GM18873 (cell line): ENCODE measurements around the gene MOB3A.

Experiments used
- ATAC-seq: cut with Tn5 transposase; IDR thresholded peaks from one replicate; pipeline ENCODE4 v1.9.1; 2021; ENCODE audit warnings: mild to moderate bottlenecking, moderate library complexity, moderate number of reproducible peaks; ENCODE audit not compliant: unreplicated experiment, low FRiP score

MOB3A gene

GRCh38 chr19:2126879-2127518, 30.9 kb upstream of the MOB3A start:
- ATAC-seq: no peak

GRCh38 chr19:2123682-2124387, 27.7 kb upstream of the MOB3A start:
- ATAC-seq: no peak

DNA sequence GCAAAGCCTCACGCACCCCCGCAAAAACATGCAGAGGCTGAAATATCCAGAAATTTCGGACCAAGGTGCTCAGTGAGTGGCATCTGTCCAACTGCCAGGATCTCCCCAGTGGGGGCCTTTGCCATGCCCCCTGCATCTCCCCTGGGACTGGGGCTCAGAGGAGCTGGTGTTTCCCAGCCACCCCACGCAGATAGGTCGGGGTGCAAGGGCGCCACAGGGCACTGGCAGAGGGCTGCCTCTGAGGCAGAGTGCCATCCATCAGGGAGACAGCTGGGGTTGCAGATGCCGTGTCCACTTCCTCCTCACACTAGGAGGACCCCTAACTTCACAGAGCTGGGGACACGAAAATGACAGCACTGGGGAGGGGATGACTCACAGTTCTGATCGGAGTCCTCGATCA, 26.9 kb upstream of the MOB3A start:
- no peak for ATAC-seq

DNA sequence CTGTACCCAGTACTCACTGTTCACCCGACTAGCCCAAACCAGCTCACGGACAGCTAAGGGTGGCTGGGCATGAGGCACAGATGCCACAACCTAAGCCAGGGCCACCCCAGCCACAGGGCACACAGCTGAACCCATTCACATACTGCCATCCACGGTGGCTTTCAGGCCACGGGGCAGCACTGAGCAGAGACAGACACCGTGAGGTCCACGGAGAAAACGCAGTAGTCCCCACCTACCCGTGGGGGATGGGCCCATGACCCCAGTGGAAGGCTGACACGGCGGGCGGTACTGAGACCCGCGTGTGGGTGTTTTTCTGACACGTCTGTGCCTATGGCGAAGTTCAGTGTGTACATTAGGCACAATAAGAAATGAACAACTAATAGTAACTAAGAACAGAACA, 26.1 kb upstream of the MOB3A start:
- ATAC-seq: no peak

DNA sequence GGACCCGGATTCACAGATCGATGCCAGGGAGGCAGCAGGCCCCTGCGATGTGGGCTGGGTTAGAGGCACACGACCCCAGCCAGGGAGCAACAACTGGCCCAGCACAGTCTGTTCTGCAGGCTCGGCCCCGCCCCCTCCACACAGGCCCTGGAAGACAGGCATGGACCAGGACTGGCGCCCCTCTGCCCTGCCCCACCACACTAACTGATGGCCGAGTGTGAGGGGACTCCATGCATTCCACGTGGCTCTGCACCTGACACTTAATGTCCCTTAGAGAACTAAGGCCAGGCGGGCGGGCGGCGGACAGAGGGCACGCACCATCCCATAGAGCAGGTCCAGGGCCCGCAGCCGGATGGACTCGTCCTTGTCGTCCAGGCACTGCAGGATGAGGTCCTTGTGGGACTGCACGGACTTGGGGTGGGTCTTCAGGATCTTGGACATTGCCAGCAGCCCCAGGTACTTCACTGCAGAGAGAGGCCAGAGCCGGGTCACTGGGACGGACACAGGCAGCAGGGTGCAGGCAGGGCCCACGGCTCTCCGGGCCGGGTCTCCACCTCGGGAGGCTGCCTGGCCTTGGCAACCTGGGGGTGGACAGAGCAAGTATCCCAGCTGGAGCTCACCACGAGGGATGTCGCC, 25.4 kb upstream of the MOB3A start:
- no peak for ATAC-seq

- no peak for ATAC-seq
Measured at GRCh38 chr19:2120821-2121220, 24.7 kb upstream of the MOB3A start.

GRCh38 chr19:2119921-2120785, 24.0 kb upstream of the MOB3A start:
- ATAC-seq: no peak

DNA sequence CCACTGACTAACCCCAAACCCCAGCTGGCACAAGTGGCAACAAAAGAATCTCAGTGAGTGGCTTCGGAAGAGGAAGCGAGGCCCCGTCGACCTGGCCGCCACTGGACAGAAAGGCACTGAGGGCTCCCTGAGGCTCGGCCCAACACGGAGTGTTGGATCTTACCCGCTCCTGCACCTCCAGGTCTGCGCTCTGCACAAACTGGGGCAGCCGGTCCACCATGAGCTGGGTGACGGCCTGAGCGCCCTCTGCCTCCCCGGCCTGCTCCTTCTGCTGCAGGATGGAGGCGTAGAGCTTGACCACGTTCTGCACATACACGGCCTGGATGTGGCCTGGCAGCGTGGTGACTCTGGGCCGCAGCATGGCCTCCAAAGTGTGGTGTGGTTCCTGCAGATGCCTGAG, 22.3 kb upstream of the MOB3A start:
- no peak for ATAC-seq

DNA sequence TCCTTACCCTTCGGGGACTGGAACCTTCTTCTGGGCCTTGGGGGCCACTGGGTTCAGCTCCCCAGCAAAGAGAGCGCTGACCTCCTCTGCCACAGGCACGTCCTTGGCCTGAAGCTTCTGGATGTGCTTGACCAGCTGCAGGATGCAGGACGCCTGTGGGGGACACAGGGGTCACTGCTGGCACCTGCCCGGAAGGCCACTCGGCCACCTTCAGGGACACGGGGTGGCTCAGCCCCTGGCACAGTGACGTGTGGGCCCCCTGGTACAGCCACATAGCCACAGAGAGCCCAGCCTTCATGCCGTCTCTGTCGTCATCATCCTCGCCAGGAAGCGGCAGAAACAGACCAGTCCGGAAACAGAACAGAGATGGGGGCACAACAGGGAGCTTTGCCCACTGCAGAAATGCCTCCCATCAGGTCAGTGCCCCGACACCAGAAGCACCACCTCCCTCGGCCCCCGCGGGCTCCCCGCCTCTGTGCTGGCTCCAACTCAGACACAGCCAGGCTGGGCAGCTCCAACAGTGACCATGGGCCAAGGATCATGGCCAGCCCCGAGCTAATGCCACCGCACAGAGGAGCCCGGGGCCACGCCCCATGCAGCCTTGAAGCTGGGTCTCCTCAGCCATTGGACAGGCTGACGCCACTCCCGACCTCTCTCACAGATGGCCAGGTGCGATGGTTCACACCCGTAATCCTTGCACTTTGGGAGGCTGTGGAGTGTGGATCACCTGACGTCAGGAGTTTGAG, 21.3 kb upstream of the MOB3A start:
- no peak for ATAC-seq

- ATAC-seq: no peak
Measured at GRCh38 chr19:2116507-2116906, 20.4 kb upstream of the MOB3A start.

DNA sequence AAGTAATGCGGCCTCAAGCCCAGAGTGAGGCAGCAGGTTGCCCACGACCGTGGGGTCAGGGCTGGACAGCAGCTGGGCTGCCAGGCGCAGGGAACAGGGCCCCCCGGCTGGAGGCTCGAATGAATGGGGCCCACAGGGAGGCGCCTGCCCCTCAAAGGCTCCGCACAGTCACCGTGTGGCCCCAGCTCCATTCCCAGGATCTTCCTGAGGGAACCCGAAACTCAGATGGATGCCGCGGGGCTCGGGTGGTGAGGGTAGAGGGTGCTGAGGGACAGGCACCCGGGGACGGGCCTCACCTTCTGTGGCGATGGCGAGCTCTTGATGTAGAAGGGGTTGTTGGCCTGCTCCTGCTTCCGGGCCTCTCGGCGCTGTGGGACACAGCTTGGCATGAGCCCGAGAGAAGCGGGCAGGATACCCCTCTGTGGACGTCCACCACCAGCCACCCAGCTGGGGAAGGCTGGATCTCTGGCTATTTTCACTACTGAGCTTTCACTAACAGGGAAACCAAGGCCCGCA, 19.8 kb upstream of the MOB3A start:
- ATAC-seq: no peak

DNA sequence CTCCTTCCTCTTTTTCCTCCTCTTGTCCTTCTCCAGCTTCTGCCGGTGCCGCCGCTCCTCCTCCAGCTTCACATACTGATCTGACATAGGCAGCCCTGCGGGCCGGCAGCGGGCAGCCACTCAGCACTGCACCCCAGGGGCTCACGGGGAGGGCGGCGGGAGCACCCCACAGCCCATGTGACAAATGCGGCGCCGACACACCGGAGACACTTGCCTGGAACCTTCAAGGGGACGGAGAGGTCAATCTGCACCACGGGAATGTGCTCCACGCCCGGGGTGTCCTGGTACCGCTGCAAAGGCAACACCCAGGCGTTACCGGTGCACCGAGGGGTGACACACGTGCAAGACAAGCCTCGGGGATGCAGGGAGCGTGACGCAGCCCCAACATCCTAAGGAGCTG, 19.2 kb upstream of the MOB3A start:
- no peak for ATAC-seq

- no peak for ATAC-seq
Measured at GRCh38 chr19:2114821-2115220, 18.7 kb upstream of the MOB3A start.

GRCh38 chr19:2114218-2114617, 18.1 kb upstream of the MOB3A start:
- no peak for ATAC-seq

DNA sequence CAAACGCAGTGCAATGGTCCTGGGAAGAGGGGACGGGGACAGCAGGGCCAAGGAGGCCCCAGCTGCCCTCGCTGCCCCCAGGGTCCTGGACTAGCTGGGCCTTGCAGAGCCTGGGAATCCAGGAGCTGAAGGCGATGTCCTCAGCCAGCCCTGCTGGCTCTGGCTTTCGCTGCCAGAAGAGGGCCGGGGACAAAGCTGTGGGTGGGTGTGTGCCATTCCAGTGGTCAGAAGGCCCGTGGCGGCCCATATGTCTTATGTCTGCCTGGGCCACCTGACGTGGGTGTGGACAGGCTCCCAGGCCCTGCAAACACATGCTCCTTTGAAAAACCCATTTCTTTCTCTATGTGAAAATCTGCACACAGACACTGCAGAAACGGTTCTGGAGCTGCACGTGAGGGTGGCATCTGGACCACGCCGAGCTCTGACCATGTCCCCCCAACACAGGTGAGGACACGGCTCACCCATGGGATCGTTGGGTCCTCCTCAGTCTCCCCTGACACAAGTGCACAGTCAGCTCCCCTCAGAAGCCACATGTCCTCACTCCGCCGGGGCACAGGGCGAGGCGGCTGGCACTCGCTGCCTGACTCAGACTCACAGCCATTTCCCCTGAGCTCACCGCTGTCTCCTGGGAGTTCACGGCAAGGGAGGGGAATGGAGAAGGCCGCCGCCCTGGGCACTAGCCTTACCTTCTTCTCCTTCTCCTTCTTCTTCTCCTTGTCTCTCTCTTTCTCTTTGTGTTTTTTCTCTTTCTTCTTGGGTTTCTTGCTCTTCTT, 17.5 kb upstream of the MOB3A start:
- ATAC-seq: no peak

DNA sequence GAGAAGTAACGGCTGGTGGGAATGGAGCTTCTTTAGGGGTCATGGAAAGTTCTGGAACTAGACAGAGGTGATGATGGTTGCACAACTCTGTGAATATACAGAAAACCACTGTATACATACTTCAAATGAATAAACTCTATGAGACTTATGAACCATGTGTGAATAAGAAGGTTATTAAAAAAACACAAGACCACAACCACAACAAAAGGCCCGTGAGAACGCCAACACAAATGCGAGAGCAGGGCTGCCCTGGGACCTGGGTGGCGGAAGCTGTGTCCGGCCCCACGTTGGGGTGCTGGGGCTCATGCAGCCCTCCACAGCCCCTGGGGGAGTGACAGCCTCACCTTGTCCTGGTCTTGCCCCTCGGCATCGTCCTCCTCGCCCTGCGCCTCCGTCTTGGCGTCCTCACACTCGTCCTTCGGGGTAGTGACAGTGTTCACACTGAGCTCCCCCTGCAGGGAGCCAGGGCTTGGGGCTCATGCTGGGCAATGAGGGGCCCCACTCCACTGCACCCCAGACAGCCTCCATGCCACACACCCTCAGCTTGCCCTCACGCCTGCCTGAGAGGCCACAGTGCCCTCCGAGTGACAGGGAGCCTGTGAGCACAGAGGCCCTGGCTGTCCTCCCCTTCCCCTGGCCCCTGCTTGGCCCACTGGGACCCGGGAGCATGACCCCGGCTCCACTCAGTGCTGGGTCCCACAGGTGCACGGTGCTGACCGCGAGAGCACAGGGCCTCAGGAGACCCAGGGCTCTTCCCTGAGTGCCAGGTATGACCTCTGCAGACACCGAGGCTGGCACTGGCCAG, 16.6 kb upstream of the MOB3A start:
- ATAC-seq: no peak

GRCh38 chr19:2111886-2112285, 15.8 kb upstream of the MOB3A start:
- no peak for ATAC-seq

DNA sequence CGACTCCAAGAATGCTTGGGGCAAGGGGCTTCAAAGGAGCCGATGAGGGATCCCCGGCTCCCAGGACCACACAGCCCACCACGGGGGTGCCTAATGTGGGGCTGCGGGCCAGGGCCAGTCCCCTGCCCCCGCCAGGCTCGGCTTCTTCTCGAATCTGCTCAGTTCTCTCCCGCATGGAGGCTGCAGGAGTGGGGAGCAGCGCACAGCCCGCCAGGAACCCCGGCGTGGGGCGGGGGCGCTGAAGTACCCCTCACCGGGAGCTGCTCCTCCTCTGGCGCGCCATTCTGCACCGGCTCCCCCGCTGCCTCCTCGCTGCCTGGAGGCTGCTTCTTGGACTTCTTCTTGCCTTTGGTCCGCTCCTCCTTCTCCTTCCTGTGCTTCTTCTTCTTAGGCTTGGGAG, 15.3 kb upstream of the MOB3A start:
- ATAC-seq: no peak

DNA sequence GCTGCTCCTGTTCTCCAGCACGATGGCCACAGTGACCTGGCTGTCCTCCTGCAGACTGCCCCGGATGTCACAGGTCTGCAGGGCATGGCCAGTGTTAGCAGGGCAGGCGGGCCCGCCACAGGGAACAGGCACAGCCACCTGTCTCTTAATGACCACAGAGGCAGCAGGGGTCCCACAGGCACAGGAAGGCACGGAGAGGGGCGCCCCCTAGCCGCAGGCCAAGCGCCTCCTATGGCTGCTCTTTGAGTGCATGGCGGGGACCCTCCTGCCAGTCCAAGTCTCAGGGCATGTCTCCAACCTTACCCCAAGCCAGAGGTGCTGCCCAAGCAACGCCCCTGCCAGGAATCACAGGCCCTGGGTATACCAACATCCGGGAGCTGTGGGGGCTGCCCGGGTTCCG, 14.7 kb upstream of the MOB3A start:
- no peak for ATAC-seq
